Adrenal gland (tissue), 12 donors: ENCODE measurements around the gene DUS1L. TPM values are rescaled to one million over a fixed set of nuclear protein-coding genes. Genes with fewer than 3 reads are reported as not detected.

Experiments used
- DNase-seq, 7 donors: peaks; one replicate each; pipeline ENCODE4 v3.0.0-alpha.2; 2019 to 2020
- H3K27ac ChIP-seq, 5 donors: fragments of 200-600 bp; sonication (generic) in 4 of 5; 1 replicate in 3 of 5; 2 replicates in 2 of 5; pipeline versions ENCODE4 v1.5.1 to v1.8.0; 2016 to 2020; ENCODE audit warnings: mild to moderate bottlenecking in 1 of 5
- H3K27me3 ChIP-seq: fragments of 200-600 bp; 2 replicates; pipeline ENCODE4 v1.8.0; 2021
- H3K36me3 ChIP-seq, 2 donors: fragments of 200-600 bp; replicated peaks in 1 of 2; 1 replicate in 1 of 2; 2 replicates in 1 of 2; pipeline versions ENCODE4 v1.5.1 to v1.8.0; 2018 to 2022
- H3K4me1 ChIP-seq, 2 donors: fragments of 200-600 bp; replicated peaks in 1 of 2; 1 replicate in 1 of 2; 2 replicates in 1 of 2; pipeline versions ENCODE4 v1.5.1 to v1.8.0; 2018 to 2021
- H3K4me3 ChIP-seq, 4 donors: fragments of 200-600 bp; sonication (generic) in 3 of 4; one replicate each; pipeline ENCODE4 v1.5.1; 2016 to 2018
- H3K9me3 ChIP-seq, 3 donors: fragments of 200-600 bp; sonication (generic) in 1 of 3; replicated peaks in 1 of 3; 1 replicate in 2 of 3; 2 replicates in 1 of 3; pipeline versions ENCODE4 v1.5.1 to v1.8.0; 2016 to 2021
- CTCF ChIP-seq, 6 experiments: fragments of 450-650 bp in 4 of 6; fragments of 200-600 bp in 2 of 6; sonication (generic) in 1 of 6; IDR thresholded peaks; 1 replicate in 5 of 6; 2 replicates in 1 of 6; pipeline versions ENCODE4 v1.5.1 to v1.8.0; 2016 to 2021; ENCODE audit warnings: antibody characterized with exemption in 6 of 6, mild to moderate bottlenecking in 2 of 6, moderate library complexity in 1 of 6
- POLR2A ChIP-seq, 2 donors: fragments of 450-650 bp; IDR thresholded peaks; one replicate each; pipeline ENCODE4 v1.6.1; 2017; ENCODE audit warnings: antibody characterized with exemption in 2 of 2, mild to moderate bottlenecking in 2 of 2, moderate library complexity in 1 of 2
- WGBS, 4 donors: extraction: QIAGEN DNeasy Blood & Tissue Kit in 2 of 4; methylation state at CpG; one replicate each; pipeline versions ENCODE4 v1.1.5 to v1.1.7; 2013 to 2017; 5-methylcytosine and 5-hydroxymethylcytosine counted together
- intact Hi-C, 2 donors: fragments of 100-400 bp; cut with DNase I; formaldehyde crosslinking; loops; one replicate each; pipeline versions ENCODE4 v1.14.1 to v1.15.0; 2022 to 2023
- polyA plus RNA-seq, 3 donors: library from polyadenylated mRNA; stranded (reverse); fragments of 200-250 nt in 2 of 3; fragments of 350-450 nt in 1 of 3; fragmentation: Illumina TruSeq in 1 of 3; extraction: RNeasy Lipid Tissue Mini Kit (QIAGEN cat#74804) in 1 of 3; gene quantifications; one replicate each; pipeline ENCODE4 v1.2.3, GENCODE V29; 2013 to 2014
- total RNA-seq, 9 donors: library from RNA; depleted of rRNA in 4 of 9; stranded (reverse); fragments of >200 nt in 4 of 9; fragments of 120-200 nt in 1 of 9; fragmentation: NEBNext Ultra II Directional in 1 of 9; extraction: Animal tissue kit (Norgen Biotek cat#: 25700) in 1 of 9; gene quantifications; one replicate each; pipeline versions ENCODE4 v1.1.0 to v1.2.4, GENCODE V29; 2013 to 2023
- donor health status: healthy with polysubstance abuse.
- donor health status: Bipolar disorder and iron deficiency.
- donor health status: DM: yes; HTN: yes; CAD: no.
- donor health status: DM: no; HTN: no; CAD: no.
- donor health status: DM: no; HTN: no; CAD: no.
- donor health status: DM: yes; HTN: yes; CAD: no.

Gene DUS1L
- total and polyA plus RNA-seq, 12 donors: 38.5 to 397 (median 75.7) TPM

- Histone ChIP-seq H3K27me3 (no peaks in the 10 kb centered on the region), H3K27ac (no peak overlapping the region), H3K4me1 (peaks cover 17 to 21% of the 10 kb centered on the region in 2 donors), H3K36me3 (peaks cover 0 to 44% of the 10 kb centered on the region in 2 donors), H3K4me3 (no peak overlapping the region), H3K9me3 (no peaks in the 10 kb centered on the region)
- intact Hi-C loops: no loop called here
- TF ChIP-seq CTCF (IDR thresholded peaks at IDR 0.05) (no peak), POLR2A (IDR thresholded peaks at IDR 0.05) (no peak)
- peak in 1 of 7 donors; percentile 5 for DNase-seq
- 95 to 100% (median 97%) methylated on average over 5 to 16 of the region's 16 CpGs for whole genome bisulfite sequencing, 4 donors
Observed at GRCh38 chr17:82049521-82049971, 16.1 kb downstream of the DUS1L start.

DNA sequence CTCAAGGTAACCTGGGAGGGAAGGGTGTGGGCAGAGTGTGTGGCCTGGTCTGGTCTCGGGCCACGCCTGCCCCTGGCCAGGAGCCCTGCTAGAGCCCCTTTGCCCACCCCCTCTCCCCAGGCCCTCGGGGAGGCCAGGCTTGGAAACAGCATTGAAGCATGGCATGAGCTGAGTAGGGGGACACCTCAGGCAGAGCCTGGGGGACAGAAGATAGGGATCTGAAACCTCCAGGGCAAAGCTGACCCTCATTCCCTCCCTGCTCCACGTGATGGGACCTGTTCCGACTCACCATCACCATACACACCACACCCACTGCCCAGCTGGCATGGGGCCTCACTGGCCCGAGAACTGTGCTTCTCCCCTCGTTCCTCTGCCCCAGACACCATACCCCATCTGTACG is 16.5 kb downstream of the DUS1L start:
- TF ChIP-seq POLR2A (IDR thresholded peaks at IDR 0.05) (no peak), CTCF (IDR thresholded peaks at IDR 0.05) (no peak)
- Histone ChIP-seq H3K27ac (no peak overlapping the region), H3K4me3 (no peak overlapping the region), H3K9me3 (no peaks in the 10 kb centered on the region), H3K27me3 (no peaks in the 10 kb centered on the region), H3K4me1 (peaks cover 17 to 21% of the 10 kb centered on the region in 2 donors), H3K36me3 (peaks cover 0 to 39% of the 10 kb centered on the region in 2 donors)
- intact Hi-C loops: no loop called here
- WGBS, 4 donors: 86 to 94% (median 89%) methylated on average over 5 to 8 of the region's 8 CpGs
- DNase-seq: peak in 1 of 7 donors; percentile 4

DNA sequence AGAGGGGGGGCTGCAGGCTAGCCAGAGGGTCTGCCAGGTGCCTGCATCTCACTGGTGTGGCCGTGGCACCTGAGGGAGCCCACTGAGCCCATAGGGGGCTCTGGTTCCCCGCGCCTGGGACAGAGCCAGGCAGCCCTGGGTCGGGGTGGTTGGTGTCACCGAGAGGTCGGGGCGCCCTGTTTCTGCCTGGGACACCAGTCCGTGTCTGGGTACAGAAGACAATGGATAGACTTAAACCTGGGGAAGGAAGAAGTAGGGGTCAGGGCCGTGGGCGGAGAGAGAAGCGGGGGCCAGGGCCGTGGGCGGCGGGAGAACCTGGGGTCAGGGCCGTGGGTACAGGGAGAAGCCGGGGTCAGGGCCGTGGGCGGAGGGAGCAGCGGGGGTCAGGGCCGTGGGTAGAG is 17.0 kb downstream of the DUS1L start:
- TF ChIP-seq POLR2A (IDR thresholded peaks at IDR 0.05): no peak
- TF ChIP-seq CTCF (IDR thresholded peaks at IDR 0.05): no peak
- H3K4me3 ChIP-seq: no peak overlapping the region
- no peaks in the 10 kb centered on the region for H3K9me3 ChIP-seq
- peaks cover 0 to 34% of the 10 kb centered on the region in 2 donors for H3K36me3 ChIP-seq
- intact Hi-C loops: no loop called here
- DNase-seq: no peak
- H3K27ac ChIP-seq: no peak overlapping the region
- H3K4me1 ChIP-seq: peaks cover 17 to 20% of the 10 kb centered on the region in 2 donors
- no peaks in the 10 kb centered on the region for H3K27me3 ChIP-seq
- 84 to 87% (median 86%) methylated on average over 19 to 20 of the region's 20 CpGs for WGBS, 4 donors

DNA sequence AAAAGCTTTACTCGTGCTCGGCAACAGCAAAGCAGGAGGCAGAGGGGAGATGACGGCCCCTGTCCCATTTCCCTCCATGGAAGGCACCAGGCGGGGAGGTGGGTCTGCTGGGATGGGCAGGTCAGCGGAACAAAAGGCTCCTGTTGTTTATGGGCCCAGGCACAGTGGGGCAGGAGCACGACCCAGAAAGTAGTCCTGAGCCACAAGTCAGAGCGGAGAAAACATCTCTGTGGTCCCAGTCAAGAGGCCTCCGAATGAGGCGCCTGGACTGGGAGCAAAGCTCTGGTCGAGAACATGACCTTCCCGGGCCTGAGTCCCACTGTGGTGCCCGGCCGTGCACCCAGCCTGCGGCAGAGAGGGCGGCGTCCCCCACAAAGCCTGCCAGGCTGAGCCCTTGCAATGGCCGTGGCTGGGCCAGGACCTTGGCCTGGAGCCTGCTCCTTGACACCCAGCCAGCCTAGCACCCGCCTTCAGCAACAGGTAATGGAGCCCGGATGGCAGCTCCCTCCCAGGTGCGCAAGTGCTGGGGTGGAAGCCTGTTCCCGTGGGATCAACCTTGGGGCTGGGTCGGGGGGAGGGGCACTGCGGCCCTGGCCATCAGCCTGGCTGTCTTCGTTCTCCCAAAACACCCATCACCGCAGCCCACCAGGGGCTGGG is 17.6 kb downstream of the DUS1L start:
- TF ChIP-seq CTCF (IDR thresholded peaks at IDR 0.05) (no peak), POLR2A (IDR thresholded peaks at IDR 0.05) (no peak)
- intact Hi-C loops: no loop called here
- 87 to 90% (median 90%) methylated on average over 9 to 25 of the region's 25 CpGs for WGBS, 4 donors

More for the DNA sequence above, 17.6 kb downstream of the DUS1L start:
- H3K9me3 ChIP-seq: no peaks in the 10 kb centered on the region
- H3K36me3 ChIP-seq: peaks cover 0 to 31% of the 10 kb centered on the region in 2 donors
- H3K27ac ChIP-seq: no peak overlapping the region
- H3K27me3 ChIP-seq: no peaks in the 10 kb centered on the region
- peaks cover 15% of the 10 kb centered on the region in 2 donors for H3K4me1 ChIP-seq
- no peak for DNase-seq
- H3K4me3 ChIP-seq: no peak overlapping the region
